HG03571 (cell line): ENCODE data around the gene GRIK4.
"Not testable (repeated sequence)": the region's sequence is repeated elsewhere in the genome, so short reads cannot be mapped to it uniquely, and the experiment has no call there.

Experiments used
- ATAC-seq: cut with Tn5 transposase; IDR thresholded peaks from one replicate; pipeline ENCODE4 v1.9.1; 2021; ENCODE audit not compliant: unreplicated experiment

The GRIK4 gene

DNA sequence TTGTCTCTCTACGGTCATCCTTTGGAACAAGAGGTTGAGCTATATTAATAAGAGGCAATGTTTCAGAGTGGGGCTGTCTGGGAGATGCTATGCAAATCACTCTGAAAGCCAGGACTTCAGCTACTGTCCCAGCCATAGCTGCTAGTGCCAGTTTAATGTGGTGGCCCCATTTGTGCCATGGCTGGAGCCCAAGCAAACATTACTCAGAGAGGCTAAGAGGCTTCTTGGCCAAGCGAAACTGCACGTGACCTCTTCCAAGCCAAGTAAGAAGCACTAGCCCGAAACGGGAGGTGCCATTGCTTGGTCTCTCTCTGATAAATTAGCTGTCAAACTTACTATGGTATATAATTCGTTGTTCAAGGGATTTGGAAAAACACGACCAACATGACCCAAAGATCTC, 462.0 kb downstream of the GRIK4 start:
- ATAC-seq = no peak

DNA sequence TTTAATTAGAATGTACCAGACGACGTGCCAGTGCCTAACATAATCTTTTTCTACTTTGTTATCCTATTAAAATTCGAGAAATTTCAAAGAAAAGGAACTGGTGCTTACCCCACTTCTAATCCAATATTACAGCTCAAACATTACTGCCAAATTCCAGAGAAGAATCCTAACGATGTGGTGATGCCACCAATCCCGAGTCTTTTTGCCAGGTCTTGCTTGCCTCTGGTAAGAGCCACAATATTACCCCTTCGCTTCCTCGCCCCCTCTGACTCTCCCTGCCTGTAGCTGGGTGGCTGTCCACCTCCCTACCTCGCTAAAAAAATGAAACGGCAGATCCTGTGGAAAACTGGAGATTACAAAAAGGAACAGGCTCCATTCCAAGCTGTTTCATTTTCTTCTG, 462.9 kb downstream of the GRIK4 start:
- no peak for ATAC-seq

- no peak for ATAC-seq
Observed at GRCh38 chr11:120974965-120975364, 463.4 kb downstream of the GRIK4 start.

- no peak for ATAC-seq
Observed at GRCh38 chr11:120977266-120978137, 466.0 kb downstream of the GRIK4 start.

GRCh38 chr11:120978701-120979100, 467.2 kb downstream of the GRIK4 start:
- no peak for ATAC-seq

- ATAC-seq = no peak
Observed at GRCh38 chr11:120985718-120986569, 474.4 kb downstream of the GRIK4 start.

DNA sequence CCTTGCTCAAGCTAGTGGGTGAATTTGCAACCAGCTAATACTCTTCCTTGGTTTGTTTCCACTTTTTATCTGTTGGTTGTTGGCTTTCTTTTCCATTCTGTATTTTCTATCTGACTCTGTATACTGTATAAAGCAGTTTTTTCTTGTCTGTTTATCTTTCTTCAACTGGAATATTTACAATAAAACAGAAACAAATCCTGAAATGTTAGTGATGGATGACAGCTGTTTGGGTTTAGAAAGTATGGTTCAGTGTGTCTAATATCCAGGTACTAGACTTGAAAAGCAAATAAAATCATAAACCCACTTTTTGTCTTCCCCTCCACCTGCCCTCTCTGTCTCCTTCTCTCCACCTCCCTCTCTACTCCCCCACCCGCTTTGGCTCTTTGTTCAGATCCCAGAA, 477.1 kb downstream of the GRIK4 start:
- no peak for ATAC-seq

DNA sequence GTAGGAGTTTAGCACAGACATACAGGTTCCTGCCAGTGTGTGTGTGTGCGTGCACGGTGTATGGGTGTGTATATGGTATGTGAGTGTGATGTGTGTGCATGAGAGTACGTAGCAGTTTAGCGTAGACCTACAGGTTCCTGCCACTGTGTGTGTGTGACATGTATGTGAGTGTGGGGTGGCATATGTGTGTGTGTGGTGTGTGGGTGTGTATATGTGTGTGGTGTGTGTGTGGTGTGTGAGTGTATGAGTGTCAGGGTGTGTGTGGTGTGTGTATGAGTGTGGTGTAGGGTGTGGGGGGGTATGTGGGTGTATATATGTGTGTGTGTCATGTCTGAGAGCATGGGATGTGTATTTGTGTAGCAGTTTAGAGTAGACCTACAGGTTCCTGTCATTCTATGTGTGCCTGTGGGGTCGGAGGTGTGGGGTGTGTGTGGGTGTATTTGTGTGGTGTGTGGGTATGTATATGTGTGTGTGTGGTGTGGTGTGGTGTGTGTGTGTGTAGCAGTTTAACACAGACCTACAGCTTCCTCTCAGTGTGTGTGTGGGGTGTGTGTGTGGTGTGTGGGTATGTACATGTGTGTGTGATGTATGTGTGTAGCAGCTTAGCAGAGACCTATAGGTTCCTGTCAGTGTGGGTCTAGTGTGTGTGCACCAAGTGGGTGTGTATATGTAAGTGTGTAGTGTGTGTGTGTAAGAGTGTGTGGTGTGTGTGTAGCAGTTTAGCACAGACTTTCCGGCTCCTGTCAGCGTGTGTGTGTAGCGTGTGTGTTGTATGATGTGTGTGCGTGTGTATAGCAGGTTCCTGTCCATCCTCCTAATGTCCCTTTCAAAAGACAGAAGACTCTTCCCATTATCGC, 480.5 kb downstream of the GRIK4 start:
- no peak for ATAC-seq

- no peak for ATAC-seq
Observed at GRCh38 chr11:120994091-120994859, 482.7 kb downstream of the GRIK4 start.

DNA sequence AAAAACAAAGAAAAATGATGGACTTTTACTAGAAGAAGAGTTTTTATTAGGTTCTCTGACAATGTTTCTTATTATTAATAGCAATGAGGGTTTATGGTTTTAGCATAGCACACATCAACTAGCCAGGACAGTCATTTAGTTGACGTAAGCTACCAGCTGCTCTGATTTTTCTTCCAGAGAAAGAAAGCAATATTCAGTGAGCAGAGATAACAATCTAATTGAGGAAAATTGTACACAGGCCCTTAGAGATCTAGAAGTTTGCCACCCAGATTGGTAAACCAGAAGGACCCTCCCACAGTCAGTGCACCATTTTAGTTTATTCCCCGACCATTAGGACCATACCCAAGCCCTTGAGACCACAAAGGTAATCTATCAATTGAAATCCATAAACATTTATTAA, 483.6 kb downstream of the GRIK4 start:
- ATAC-seq = no peak

DNA sequence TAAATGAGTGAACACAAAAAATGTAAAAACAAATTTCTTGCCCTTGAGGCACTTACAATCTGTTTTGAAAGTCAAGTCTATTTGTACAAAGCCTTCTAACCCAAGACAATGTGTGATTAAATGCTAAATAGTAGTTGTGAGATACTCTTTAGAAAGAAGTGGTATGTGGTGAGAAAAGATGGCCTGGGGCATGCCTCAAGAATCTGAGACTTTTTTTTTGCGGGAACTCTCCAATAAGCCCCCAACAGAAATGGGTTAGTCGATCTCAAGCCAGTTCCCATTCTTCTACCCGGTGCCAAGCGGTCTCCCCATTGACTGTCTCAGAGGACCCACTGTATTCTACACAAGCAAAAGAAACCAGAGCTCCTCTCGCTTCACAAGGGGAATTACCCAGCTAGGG, 485.4 kb downstream of the GRIK4 start:
- no peak for ATAC-seq

DNA sequence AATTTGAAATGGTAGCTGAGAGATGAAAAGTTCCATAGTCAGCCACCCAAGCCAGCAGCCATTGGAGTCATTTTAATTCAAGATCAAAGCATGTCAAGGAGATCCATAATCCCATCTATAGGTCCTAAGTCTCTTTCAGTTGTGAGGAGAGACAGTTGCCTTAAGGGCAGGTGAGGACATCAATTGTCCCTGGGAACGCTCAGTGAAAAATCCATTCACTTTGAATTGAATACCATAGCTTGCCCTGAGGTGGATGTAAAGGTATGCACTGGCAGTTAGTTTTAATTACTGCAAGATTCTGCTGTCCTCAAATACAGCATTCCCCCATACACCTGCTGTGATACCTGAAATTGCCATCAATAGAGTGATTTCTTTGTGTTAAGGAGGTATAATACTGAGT, 487.0 kb downstream of the GRIK4 start:
- ATAC-seq = no peak

GRCh38 chr11:121004206-121004840, 492.8 kb downstream of the GRIK4 start:
- ATAC-seq = no peak

- no peak for ATAC-seq
Observed at GRCh38 chr11:121006922-121007321, 495.4 kb downstream of the GRIK4 start.

- ATAC-seq = no peak
Observed at GRCh38 chr11:121008551-121008950, 497.0 kb downstream of the GRIK4 start.

DNA sequence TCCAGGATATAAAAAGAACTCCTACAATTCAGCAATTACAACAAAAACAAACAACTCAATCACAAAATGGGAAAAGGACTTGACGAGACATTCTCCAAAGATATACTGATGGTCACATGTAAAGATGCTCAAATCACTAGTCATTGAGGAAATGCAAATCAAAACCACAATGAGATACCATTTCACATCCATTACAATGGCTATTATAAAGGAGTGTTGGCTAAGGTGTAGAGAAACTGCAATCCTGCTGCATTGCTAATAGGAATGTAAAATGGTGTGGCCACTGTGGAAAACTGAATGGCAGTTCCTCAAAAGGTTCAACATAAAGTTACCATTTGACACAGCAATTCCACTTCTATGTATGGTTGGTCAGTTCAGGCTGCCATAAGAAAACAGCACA, 500.5 kb downstream of the GRIK4 start:
- ATAC-seq = no peak

- no peak for ATAC-seq
Observed at GRCh38 chr11:121018746-121019145, 507.2 kb downstream of the GRIK4 start.

DNA sequence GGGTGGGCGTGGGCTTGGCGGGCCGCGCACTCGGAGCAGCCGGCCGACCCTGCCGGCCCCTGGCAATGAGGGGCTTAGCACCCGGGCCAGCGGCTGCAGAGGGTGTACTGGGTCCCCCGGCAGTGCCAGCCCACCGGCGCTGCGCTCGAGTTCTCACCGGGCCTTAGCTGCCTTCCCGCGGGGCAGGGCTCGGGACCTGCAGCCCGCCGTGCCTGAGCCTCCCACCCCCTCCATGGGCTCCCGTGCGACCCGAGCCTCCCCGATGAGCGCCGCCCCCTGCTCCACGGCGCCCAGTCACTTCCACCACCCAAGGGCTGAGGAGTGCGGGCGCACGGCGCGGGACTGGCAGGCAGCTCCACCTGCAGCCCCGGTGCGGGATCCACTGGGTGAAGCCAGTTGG, 510.2 kb downstream of the GRIK4 start:
- ATAC-seq = not testable (repeated sequence)

GRCh38 chr11:121023848-121024751, 512.6 kb downstream of the GRIK4 start, which contains the start of gene TBCEL:
Gene TBCEL (plus strand): TSS chr11:121024102. CDS start chr11:121045691, 21,589 bp downstream.
- peak; percentile 96 for ATAC-seq
